Stomach (tissue), 9 donors: ENCODE data around the gene HOXC13. TPM values are rescaled to one million over a fixed set of nuclear protein-coding genes. Genes with fewer than 3 reads are reported as not detected.
A peak's percentile ranks its signal among the peaks of the same experiment; 100 is the strongest.

Experiments used
- DNase-seq, 2 donors: peaks; one replicate each; pipeline versions ENCODE4 v3.0.0 to v3.0.0-alpha.2; 2013 to 2019
- H3K27ac ChIP-seq, 5 donors: fragments of 200-600 bp in 4 of 5; sonication (generic) in 4 of 5; one replicate each; pipeline ENCODE4 v1.5.1; 2013 to 2019; ENCODE audit warnings: mild to moderate bottlenecking in 1 of 5, moderate library complexity in 1 of 5
- H3K27me3 ChIP-seq, 3 donors: fragments of 200-600 bp; sonication (generic); one replicate each; pipeline ENCODE4 v1.5.1; 2017 to 2019; ENCODE audit warnings: mixed run types in 1 of 3
- H3K36me3 ChIP-seq, 4 donors: fragments of 200-600 bp; sonication (generic); 1 replicate in 3 of 4; 2 replicates in 1 of 4; pipeline ENCODE4 v1.5.1; 2016 to 2019
- H3K4me1 ChIP-seq, 4 donors: fragments of 200-600 bp; sonication (generic); one replicate each; pipeline ENCODE4 v1.5.1; 2016 to 2019
- H3K4me3 ChIP-seq, 4 donors: fragments of 200-600 bp; sonication (generic) in 3 of 4; one replicate each; pipeline ENCODE4 v1.5.1; 2016 to 2019; ENCODE audit warnings: mild to moderate bottlenecking in 1 of 4
- H3K9me3 ChIP-seq, 4 donors: fragments of 200-600 bp; sonication (generic); one replicate each; pipeline ENCODE4 v1.5.1; 2016 to 2019
- EP300 ChIP-seq: sonication (generic); formaldehyde crosslinking; IDR thresholded peaks from one replicate; pipeline ENCODE4 v1.6.1; 2017; ENCODE audit warnings: antibody characterized with exemption
- POLR2A ChIP-seq, 4 donors: fragments of 450-650 bp; IDR thresholded peaks; one replicate each; pipeline ENCODE4 v1.6.1; 2016; ENCODE audit warnings: antibody characterized with exemption in 4 of 4, control low read depth in 2 of 4, mild to moderate bottlenecking in 1 of 4, moderate library complexity in 1 of 4
- POLR2AphosphoS5 ChIP-seq, 3 donors: sonication (generic); formaldehyde crosslinking; IDR thresholded peaks; one replicate each; pipeline ENCODE4 v1.6.1; 2016; ENCODE audit warnings: antibody characterized with exemption in 3 of 3
- WGBS, 5 donors: extraction: QIAGEN DNeasy Blood & Tissue Kit in 3 of 5; methylation state at CpG; one replicate each; pipeline versions ENCODE4 v1.1.5 to v1.1.7; 2013 to 2018; 5-methylcytosine and 5-hydroxymethylcytosine counted together
- intact Hi-C: fragments of 100-400 bp; cut with DNase I; formaldehyde crosslinking; loops from one replicate; pipeline ENCODE4 v1.15.1; 2023; ENCODE audit warnings: low total_unique reads
- polyA plus RNA-seq, 3 donors: library from polyadenylated mRNA; stranded (reverse); fragments of 200-250 nt; gene quantifications; one replicate each; pipeline ENCODE4 v1.2.3, GENCODE V29; 2013
- total RNA-seq, 5 donors: library from RNA; depleted of rRNA; stranded (reverse); fragments of >200 nt; gene quantifications; one replicate each; pipeline versions ENCODE4 v1.1.0 to v1.2.3, GENCODE V29; 2014 to 2016
- TF ChIP-seq, protein P1 (sequence below), 7 experiments: fragments of 450-650 bp in 4 of 7; fragments of 200-600 bp in 3 of 7; sonication (generic) in 3 of 7; IDR thresholded peaks; one replicate each; pipeline ENCODE4 v1.5.1; 2016 to 2019; ENCODE audit warnings: antibody characterized with exemption in 7 of 7, control low read depth in 2 of 7, mild to moderate bottlenecking in 1 of 7
- donor health status: healthy with polysubstance abuse.
- donor health status: Bipolar disorder and iron deficiency.
- donor health status: healthy.

HOXC13 gene
- total and polyA plus RNA-seq, 8 donors, result not detected

DNA sequence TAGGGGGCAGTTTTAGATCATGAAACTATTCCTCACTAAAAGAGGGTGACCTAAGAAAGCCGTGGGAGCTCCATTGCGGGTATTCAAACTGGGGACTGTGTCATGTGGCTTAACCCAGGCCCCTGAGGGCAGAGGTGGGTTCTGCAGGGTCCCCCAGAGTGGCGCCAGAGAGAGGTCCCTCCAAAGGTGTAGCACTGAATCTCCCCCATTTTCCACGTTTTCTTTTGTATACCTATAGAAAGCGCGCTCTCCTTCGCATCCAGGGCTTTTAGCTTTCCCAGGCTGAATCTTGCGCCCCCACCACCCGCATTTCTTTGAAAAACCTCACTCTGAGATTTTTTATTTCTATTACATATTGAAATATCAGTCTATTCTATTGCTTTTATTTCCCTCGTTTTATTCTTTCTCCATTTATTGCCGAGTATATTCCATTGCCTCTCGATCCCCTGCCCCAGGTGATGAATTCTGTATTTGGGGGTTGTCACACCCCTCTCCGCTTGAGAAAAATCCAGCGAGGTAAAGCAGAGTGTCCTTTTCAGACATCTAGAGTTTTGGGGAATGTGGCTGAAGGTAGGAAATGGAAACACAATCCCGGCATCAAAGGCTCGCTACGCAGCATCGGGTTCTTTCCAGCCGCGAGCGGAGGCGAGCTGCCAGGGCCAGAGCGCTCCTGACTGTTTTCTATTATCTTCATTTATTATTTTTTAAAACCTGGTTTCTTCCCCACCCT, 870 bp upstream of the HOXC13 start:
- H3K9me3 ChIP-seq, result no peaks in the 10 kb centered on the region
- WGBS, 5 donors, result 18 to 27% (median 21%) methylated on average over 23 of the region's 23 CpGs
- no peak for TF ChIP-seq POLR2AphosphoS5 (IDR thresholded peaks at IDR 0.05)
- TF ChIP-seq POLR2A (IDR thresholded peaks at IDR 0.05), result no peak
- TF ChIP-seq EP300, result no peak
- TF ChIP-seq, protein P1, sequence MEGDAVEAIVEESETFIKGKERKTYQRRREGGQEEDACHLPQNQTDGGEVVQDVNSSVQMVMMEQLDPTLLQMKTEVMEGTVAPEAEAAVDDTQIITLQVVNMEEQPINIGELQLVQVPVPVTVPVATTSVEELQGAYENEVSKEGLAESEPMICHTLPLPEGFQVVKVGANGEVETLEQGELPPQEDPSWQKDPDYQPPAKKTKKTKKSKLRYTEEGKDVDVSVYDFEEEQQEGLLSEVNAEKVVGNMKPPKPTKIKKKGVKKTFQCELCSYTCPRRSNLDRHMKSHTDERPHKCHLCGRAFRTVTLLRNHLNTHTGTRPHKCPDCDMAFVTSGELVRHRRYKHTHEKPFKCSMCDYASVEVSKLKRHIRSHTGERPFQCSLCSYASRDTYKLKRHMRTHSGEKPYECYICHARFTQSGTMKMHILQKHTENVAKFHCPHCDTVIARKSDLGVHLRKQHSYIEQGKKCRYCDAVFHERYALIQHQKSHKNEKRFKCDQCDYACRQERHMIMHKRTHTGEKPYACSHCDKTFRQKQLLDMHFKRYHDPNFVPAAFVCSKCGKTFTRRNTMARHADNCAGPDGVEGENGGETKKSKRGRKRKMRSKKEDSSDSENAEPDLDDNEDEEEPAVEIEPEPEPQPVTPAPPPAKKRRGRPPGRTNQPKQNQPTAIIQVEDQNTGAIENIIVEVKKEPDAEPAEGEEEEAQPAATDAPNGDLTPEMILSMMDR (IDR thresholded peaks at IDR 0.05), result no peak
- peaks cover 0 to 34% (median 19%) of the 10 kb centered on the region in 4 donors for H3K4me1 ChIP-seq
- H3K27ac ChIP-seq, result no peak overlapping the region
- no peaks in the 10 kb centered on the region for H3K36me3 ChIP-seq
- peaks cover 42 to 100% (median 96%) of the 10 kb centered on the region in 3 donors for H3K27me3 ChIP-seq
- DNase-seq, result no peak
- no peak overlapping the region for H3K4me3 ChIP-seq
- intact Hi-C loops, result no loop called here

- peaks cover 42 to 100% (median 97%) of the 10 kb centered on the region in 3 donors for H3K27me3 ChIP-seq
- intact Hi-C loops, result no loop called here
- peaks cover 0 to 34% (median 19%) of the 10 kb centered on the region in 4 donors for H3K4me1 ChIP-seq
- no peaks in the 10 kb centered on the region for H3K9me3 ChIP-seq
- no peak overlapping the region for H3K4me3 ChIP-seq
- DNase-seq, result peak in 1 of 2 donors; percentile 65
- WGBS, 5 donors, result 5 to 10% (median 6%) methylated on average over 11 to 91 of the region's 91 CpGs
- no peaks in the 10 kb centered on the region for H3K36me3 ChIP-seq
- no peak for TF ChIP-seq POLR2AphosphoS5 (IDR thresholded peaks at IDR 0.05)
- no peak for TF ChIP-seq POLR2A (IDR thresholded peaks at IDR 0.05)
- TF ChIP-seq, protein P1 (IDR thresholded peaks at IDR 0.05), result no peak
- TF ChIP-seq EP300, result no peak
- H3K27ac ChIP-seq, result no peak overlapping the region
These were observed 794 bp downstream of the HOXC13 start for GRCh38 chr12:53939141-53940108.

DNA sequence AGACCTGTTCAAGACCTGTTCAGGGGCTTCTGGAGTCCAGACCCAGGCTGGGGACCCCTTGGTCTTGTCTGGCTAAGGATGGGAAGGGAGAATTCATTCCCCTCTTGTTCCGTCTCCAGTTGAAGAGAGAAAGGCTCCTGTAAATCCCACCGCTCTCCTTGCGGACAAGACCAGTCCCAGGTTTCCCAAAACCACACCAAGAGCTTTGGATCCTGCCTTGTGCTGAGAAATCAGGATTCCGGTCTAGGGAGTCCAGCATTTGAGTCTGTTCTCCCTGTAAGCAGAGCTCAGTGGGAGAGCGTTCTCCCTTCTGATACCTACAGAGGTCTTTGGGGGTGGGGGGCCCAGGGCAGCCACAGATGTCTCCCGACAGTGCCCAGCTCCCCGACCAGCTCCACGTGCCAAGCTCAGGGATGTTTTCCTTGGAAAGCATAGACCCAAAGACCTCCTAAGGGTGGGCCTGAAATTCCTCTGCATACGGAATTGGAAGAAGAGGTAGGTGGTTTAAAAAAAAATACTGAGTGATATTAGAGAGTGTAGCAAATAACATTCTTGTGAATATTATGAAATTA, 1.9 kb downstream of the HOXC13 start:
- no peak for DNase-seq

More for the DNA sequence above, 1.9 kb downstream of the HOXC13 start:
- intact Hi-C loops, result no loop called here
- H3K4me3 ChIP-seq, result no peak overlapping the region
- H3K9me3 ChIP-seq, result no peaks in the 10 kb centered on the region
- H3K36me3 ChIP-seq, result no peaks in the 10 kb centered on the region
- H3K27ac ChIP-seq, result no peak overlapping the region
- TF ChIP-seq EP300, result no peak
- TF ChIP-seq POLR2AphosphoS5 (IDR thresholded peaks at IDR 0.05), result no peak
- TF ChIP-seq, protein P1 (IDR thresholded peaks at IDR 0.05), result no peak
- no peak for TF ChIP-seq POLR2A (IDR thresholded peaks at IDR 0.05)
- peaks cover 46 to 100% (median 97%) of the 10 kb centered on the region in 3 donors for H3K27me3 ChIP-seq
- peaks cover 0 to 37% (median 18%) of the 10 kb centered on the region in 4 donors for H3K4me1 ChIP-seq
- 6 to 14% (median 9%) methylated on average over 7 to 9 of the region's 9 CpGs for WGBS, 5 donors
